Activated CD8-positive, alpha-beta T cell treated with anti-CD3 and anti-CD28 coated beads for 36 hours (primary cell): Measurements from ENCODE around the gene SLC9A4. TPM values are rescaled to one million over a fixed set of nuclear protein-coding genes. Genes with fewer than 3 reads are reported as not detected.

Source experiments
- ATAC-seq: fragments of 200-7000 bp; cut with Tn5 transposase; one replicate; pipeline ENCODE4 v1.10.0; 2021; ENCODE audit warnings: mild to moderate bottlenecking, moderate library complexity
- CTCF ChIA-PET: fragments of 350-600 bp; sonication (Branson Sonifier 250); formaldehyde crosslinking; loops from one replicate; lab custom pipeline; 2021; ENCODE audit warnings: antibody characterized with exemption; lab: Charles Lee
- POLR2A ChIA-PET: fragments of 350-600 bp; sonication (Branson Sonifier 250); formaldehyde crosslinking; loops from one replicate; lab custom pipeline; 2021; ENCODE audit warnings: antibody characterized with exemption; lab: Charles Lee
- DNase-seq: peaks from one replicate; pipeline ENCODE4 v3.0.0-alpha.2; 2020
- H3K27ac Mint-ChIP-seq: one replicate; pipeline ENCODE4 v1.8.0; 2021; ENCODE audit warnings: mild to moderate bottlenecking, mixed read lengths
- H3K27me3 Mint-ChIP-seq: one replicate; pipeline ENCODE4 v1.8.0; 2021; ENCODE audit warnings: mixed read lengths
- H3K36me3 Mint-ChIP-seq: one replicate; pipeline ENCODE4 v1.8.0; 2021; ENCODE audit warnings: low read depth, mixed read lengths
- H3K4me1 Mint-ChIP-seq: one replicate; pipeline ENCODE4 v1.8.0; 2021; ENCODE audit warnings: low read depth, mixed read lengths
- H3K4me3 Mint-ChIP-seq: one replicate; pipeline ENCODE4 v1.8.0; 2021; ENCODE audit warnings: mild to moderate bottlenecking, moderate library complexity, mixed read lengths
- H3K9me3 Mint-ChIP-seq: one replicate; pipeline ENCODE4 v1.8.0; 2021; ENCODE audit warnings: mixed read lengths
- CTCF ChIP-seq: fragments of 200-600 bp; IDR thresholded peaks from one replicate; pipeline ENCODE4 v1.8.0; 2022; ENCODE audit warnings: antibody characterized with exemption, mild to moderate bottlenecking
- intact Hi-C: fragments of 100-400 bp; cut with micrococcal nuclease; formaldehyde crosslinking; loops from one replicate; pipeline ENCODE4 v1.10.0; 2022
- total RNA-seq, 2 experiments: library from RNA; stranded (reverse); gene quantifications; one replicate each; pipeline ENCODE4 v1.2.3, GENCODE V29; 2021

Gene SLC9A4
- total RNA-seq, 2 experiments from 2014 or later: 0.07 TPM; not detected in 1

- ATAC-seq (no peak), DNase-seq (no peak)
- Mint-ChIP-seq H3K36me3 (no peaks in the 10 kb centered on the region), H3K4me3 (no peak overlapping the region), H3K27me3 (no peaks in the 10 kb centered on the region), H3K9me3 (no peaks in the 10 kb centered on the region), H3K27ac (no peak overlapping the region), H3K4me1 (peaks cover 9% of the 10 kb centered on the region)
- no peak for TF ChIP-seq CTCF
- intact Hi-C loops: loop anchor here (5.0 to 10.0 kb wide), 2 partner anchors 192 to 559 kb away; no protein-coding TSS in a partner anchor
- POLR2A ChIA-PET: interaction anchor here (0.7 to 1.1 kb wide), 2 partner anchors 40 to 525 kb away, joined by 3 to 6 read pairs; no protein-coding TSS in a partner anchor
- CTCF ChIA-PET: interaction anchor here (0.6 to 5.4 kb wide), 51 partner anchors 9 to 559 kb away, joined by 3 to 68 read pairs (median 6); partner anchors contain the start of genes IL18R1 and IL18RAP
Observed at GRCh38 chr2:102444233-102444632, 28.8 kb upstream of the SLC9A4 start.

GRCh38 chr2:102446936-102447335 lies 26.1 kb upstream of the SLC9A4 start:
- H3K27ac Mint-ChIP-seq: no peak overlapping the region
- H3K36me3 Mint-ChIP-seq: no peaks in the 10 kb centered on the region
- no peaks in the 10 kb centered on the region for H3K27me3 Mint-ChIP-seq
- H3K4me1 Mint-ChIP-seq: peaks cover 9% of the 10 kb centered on the region
- no peak for TF ChIP-seq CTCF
- no peak overlapping the region for H3K4me3 Mint-ChIP-seq
- no peaks in the 10 kb centered on the region for H3K9me3 Mint-ChIP-seq
- intact Hi-C loops: loop anchor here (5.0 to 10.0 kb wide), 3 partner anchors 425 to 562 kb away; no protein-coding TSS in a partner anchor
- ChIA-PET POLR2A (interaction anchor here (1.0 kb wide), 1 partner anchor 12 kb away, joined by 3 read pairs; no protein-coding TSS in a partner anchor), CTCF (interaction anchor here (1.1 to 5.4 kb wide), 6 partner anchors 78 to 563 kb away, joined by 3 to 68 read pairs (median 4); partner anchors contain the start of gene IL18R1)
- DNase-seq (no peak), ATAC-seq (no peak)

- H3K9me3 Mint-ChIP-seq: no peaks in the 10 kb centered on the region
- POLR2A ChIA-PET: no interaction called here
Observed at GRCh38 chr2:102449370-102449974, 23.6 kb upstream of the SLC9A4 start.

GRCh38 chr2:102451968-102452367 lies 21.1 kb upstream of the SLC9A4 start:
- Mint-ChIP-seq H3K27ac (no peak overlapping the region), H3K27me3 (peaks cover 4% of the 10 kb centered on the region), H3K36me3 (no peaks in the 10 kb centered on the region), H3K4me1 (peaks cover 15% of the 10 kb centered on the region), H3K4me3 (no peak overlapping the region), H3K9me3 (no peaks in the 10 kb centered on the region)
- ATAC-seq (no peak), DNase-seq (no peak)
- POLR2A ChIA-PET: interaction anchor here (0.7 kb wide), 1 partner anchor 146 kb away, joined by 4 read pairs; no protein-coding TSS in a partner anchor
- intact Hi-C loops: no loop called here
- CTCF ChIA-PET: interaction anchor here (0.6 to 3.4 kb wide), 9 partner anchors 8 to 1906 kb away, joined by 3 to 17 read pairs (median 4); partner anchors contain the start of gene SLC9A4
- TF ChIP-seq CTCF: no peak

More at GRCh38 chr2:102449370-102449974, 23.6 kb upstream of the SLC9A4 start:
- no peaks in the 10 kb centered on the region for H3K36me3 Mint-ChIP-seq
- ATAC-seq: peak; percentile 47
- H3K27me3 Mint-ChIP-seq: no peaks in the 10 kb centered on the region
- CTCF ChIA-PET: interaction anchor here (0.7 to 4.2 kb wide), 17 partner anchors 11 to 568 kb away, joined by 3 to 29 read pairs (median 4); partner anchors contain the start of gene IL18R1
- intact Hi-C loops: loop anchor here (5.0 to 10.0 kb wide), 3 partner anchors 427 to 565 kb away; no protein-coding TSS in a partner anchor
- peaks cover 10% of the 10 kb centered on the region for H3K4me1 Mint-ChIP-seq
- no peak overlapping the region for H3K27ac Mint-ChIP-seq
- DNase-seq: peak; percentile 75
- peak; percentile 80 for TF ChIP-seq CTCF
- H3K4me3 Mint-ChIP-seq: no peak overlapping the region

- no peak overlapping the region for H3K4me3 Mint-ChIP-seq
- H3K4me1 Mint-ChIP-seq: peaks cover 15% of the 10 kb centered on the region
- no peak for ATAC-seq
- H3K27me3 Mint-ChIP-seq: peaks cover 4% of the 10 kb centered on the region
- DNase-seq: peak; percentile 27
- ChIA-PET POLR2A (no interaction called here), CTCF (interaction anchor here (1.2 to 3.4 kb wide), 3 partner anchors 10 to 162 kb away, joined by 4 to 17 read pairs (median 7); partner anchors contain the start of gene SLC9A4)
- no peaks in the 10 kb centered on the region for H3K9me3 Mint-ChIP-seq
- intact Hi-C loops: no loop called here
- no peak overlapping the region for H3K27ac Mint-ChIP-seq
- H3K36me3 Mint-ChIP-seq: no peaks in the 10 kb centered on the region
- TF ChIP-seq CTCF: no peak
Observed at GRCh38 chr2:102453501-102453900, 19.5 kb upstream of the SLC9A4 start.
